ENCODE data around the gene RGR.

The RGR gene

DNA sequence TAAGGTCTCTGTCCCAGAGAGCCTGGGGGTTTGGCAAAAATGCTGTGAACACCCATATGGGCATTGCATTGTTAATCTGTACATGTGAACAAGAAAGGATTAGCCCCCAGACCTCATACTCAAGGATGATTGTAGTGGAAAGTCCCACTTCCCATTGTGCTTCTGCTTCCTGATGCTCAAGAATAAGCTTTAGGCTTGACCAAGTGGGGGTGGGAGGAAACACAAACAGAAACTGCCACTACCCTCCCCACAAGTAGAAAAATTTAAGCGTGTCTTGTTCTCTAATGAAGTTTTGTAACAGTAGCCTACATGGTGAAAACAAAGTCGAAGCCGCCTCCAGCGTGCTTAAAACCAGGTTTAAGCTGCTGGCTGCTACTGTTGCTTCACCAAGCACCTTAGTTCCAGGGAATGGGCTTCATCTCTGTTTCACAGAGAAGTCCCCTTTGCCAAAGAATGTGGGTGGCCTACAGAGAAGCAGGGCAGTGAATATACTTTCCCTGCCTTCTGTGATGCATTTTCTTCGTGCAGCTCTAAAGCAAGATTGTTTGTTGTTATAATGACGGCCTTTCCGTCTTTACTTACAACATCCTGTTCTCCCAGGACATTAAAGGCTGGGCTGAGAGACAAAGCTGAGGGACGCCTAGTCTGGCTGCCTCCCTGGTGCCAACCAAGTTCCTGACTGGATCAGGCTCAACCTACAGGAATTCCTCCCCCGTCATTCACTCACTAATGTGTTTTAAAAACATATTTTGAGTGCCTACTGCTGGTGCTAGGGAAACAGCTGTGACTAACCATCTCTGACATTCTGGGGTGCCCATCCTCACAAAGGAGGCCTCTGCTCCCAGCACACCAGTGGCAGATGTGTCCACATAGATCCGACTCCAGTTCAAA lies 51.5 kb downstream of the RGR start:
- DNase-seq (ENCODE audit: low read depth): peak; percentile 38
- TF ChIP-seq, protein P1, sequence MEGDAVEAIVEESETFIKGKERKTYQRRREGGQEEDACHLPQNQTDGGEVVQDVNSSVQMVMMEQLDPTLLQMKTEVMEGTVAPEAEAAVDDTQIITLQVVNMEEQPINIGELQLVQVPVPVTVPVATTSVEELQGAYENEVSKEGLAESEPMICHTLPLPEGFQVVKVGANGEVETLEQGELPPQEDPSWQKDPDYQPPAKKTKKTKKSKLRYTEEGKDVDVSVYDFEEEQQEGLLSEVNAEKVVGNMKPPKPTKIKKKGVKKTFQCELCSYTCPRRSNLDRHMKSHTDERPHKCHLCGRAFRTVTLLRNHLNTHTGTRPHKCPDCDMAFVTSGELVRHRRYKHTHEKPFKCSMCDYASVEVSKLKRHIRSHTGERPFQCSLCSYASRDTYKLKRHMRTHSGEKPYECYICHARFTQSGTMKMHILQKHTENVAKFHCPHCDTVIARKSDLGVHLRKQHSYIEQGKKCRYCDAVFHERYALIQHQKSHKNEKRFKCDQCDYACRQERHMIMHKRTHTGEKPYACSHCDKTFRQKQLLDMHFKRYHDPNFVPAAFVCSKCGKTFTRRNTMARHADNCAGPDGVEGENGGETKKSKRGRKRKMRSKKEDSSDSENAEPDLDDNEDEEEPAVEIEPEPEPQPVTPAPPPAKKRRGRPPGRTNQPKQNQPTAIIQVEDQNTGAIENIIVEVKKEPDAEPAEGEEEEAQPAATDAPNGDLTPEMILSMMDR (IDR thresholded peaks at IDR 0.05; ENCODE audit: control insufficient read depth, insufficient read depth, low read depth, low read length, missing control alignments): no peak

DNA sequence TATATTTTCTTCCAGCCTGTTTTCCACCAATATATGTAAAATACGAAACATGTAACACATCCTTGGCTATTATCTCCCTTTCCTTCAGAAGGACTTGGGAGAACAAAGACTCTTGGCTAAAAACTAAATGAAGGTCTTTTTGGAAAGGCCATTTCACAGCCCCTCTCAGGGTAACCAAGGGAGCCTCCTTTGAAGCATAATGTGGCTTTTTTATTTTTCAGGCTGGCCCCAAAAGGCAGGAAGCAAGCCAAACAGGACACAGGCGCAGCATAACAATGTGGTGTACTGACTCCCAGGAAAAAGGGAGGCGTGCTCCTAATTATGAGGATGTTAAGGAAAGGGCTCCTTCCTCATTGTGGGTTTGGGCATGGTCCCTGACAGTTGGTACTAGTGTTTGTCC lies 53.2 kb downstream of the RGR start:
- DNase-seq (ENCODE audit: low read depth): no peak
- TF ChIP-seq, protein P1 (IDR thresholded peaks at IDR 0.05; ENCODE audit: control insufficient read depth, insufficient read depth, low read depth, low read length, missing control alignments): no peak
- no peak overlapping the region for H3K4me3 ChIP-seq (ENCODE audit: control insufficient read depth, low read depth, low read length)

More for the DNA sequence above, 51.5 kb downstream of the RGR start:
- H3K4me3 ChIP-seq (ENCODE audit: control insufficient read depth, low read depth, low read length): no peak overlapping the region

DNA sequence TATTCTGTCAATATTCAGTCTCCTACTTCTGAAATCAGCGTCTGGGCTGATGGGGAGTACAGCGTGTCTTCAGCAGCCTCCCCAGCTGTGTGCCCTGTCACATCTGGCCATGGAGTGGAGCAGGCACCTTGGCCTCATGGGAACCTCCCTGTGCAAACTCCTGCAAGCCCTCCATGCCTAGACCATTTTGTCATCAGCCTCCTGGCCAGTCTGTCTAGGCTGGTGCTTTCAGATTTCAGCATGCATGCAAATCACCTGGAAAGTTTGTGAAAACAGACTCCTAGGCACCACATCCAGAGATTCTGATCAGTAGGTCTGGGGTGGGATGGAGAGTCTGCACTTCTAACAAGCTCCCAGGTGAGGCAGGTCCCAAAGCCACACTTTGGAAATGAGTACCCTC lies 57.4 kb downstream of the RGR start:
- TF ChIP-seq, protein P1 (IDR thresholded peaks at IDR 0.05; ENCODE audit: control insufficient read depth, insufficient read depth, low read depth, low read length, missing control alignments): no peak
- no peak overlapping the region for H3K4me3 ChIP-seq (ENCODE audit: control insufficient read depth, low read depth, low read length)
- no peak for DNase-seq (ENCODE audit: low read depth)

DNA sequence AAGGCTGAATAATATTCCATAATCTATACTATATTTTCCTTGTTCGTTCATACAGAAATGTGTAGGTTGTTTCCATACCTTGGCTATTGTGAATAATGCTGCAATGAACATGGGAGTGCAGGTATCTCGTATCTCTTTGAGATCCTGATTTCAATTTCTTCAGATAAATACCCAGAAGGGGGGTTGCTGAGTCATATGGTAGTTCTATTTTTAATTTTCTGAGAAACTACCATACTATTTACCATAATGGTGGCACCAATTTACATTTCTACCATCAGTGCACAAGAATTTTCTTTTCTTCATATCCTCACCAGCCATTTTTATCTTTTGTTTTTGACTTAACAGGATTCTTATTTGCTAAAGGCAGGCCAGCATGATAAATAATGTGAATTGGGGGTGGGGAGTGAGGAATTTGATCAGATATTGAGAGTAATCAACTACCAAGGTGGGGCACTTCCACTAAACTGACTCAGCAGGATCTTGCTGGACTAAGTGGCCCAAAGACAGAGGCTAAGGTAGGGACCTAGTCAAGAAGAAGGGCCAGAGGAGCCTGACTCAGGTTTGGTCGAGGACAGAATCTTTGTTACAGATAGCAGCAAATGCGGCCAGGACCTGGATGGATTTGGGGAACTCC lies 62.0 kb downstream of the RGR start:
- TF ChIP-seq, protein P1 (IDR thresholded peaks at IDR 0.05; ENCODE audit: control insufficient read depth, insufficient read depth, low read depth, low read length, missing control alignments): no peak
- no peak overlapping the region for H3K4me3 ChIP-seq (ENCODE audit: control insufficient read depth, low read depth, low read length)
- no peak for DNase-seq (ENCODE audit: low read depth)

DNA sequence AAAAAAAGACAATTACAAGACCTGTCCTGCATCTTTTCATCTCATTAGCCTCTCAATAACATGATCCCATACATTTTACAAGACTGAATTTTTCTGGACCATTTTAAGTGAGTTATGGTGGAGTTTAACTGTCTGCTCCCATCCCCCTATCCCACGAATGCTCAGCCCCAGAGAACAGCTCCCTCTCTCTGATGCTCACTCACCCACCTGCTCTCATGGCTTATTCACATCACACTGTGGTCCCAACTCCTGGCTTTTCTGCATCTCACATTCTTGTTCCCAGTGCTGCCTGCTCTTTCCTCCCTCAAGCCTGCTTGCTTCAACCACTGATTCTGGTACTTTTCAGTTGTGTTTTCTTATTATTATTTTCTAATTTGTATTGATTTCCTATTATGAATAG lies 63.2 kb downstream of the RGR start:
- no peak overlapping the region for H3K4me3 ChIP-seq (ENCODE audit: control insufficient read depth, low read depth, low read length)
- no peak for DNase-seq (ENCODE audit: low read depth)
- TF ChIP-seq, protein P1 (IDR thresholded peaks at IDR 0.05; ENCODE audit: control insufficient read depth, insufficient read depth, low read depth, low read length, missing control alignments): no peak

DNA sequence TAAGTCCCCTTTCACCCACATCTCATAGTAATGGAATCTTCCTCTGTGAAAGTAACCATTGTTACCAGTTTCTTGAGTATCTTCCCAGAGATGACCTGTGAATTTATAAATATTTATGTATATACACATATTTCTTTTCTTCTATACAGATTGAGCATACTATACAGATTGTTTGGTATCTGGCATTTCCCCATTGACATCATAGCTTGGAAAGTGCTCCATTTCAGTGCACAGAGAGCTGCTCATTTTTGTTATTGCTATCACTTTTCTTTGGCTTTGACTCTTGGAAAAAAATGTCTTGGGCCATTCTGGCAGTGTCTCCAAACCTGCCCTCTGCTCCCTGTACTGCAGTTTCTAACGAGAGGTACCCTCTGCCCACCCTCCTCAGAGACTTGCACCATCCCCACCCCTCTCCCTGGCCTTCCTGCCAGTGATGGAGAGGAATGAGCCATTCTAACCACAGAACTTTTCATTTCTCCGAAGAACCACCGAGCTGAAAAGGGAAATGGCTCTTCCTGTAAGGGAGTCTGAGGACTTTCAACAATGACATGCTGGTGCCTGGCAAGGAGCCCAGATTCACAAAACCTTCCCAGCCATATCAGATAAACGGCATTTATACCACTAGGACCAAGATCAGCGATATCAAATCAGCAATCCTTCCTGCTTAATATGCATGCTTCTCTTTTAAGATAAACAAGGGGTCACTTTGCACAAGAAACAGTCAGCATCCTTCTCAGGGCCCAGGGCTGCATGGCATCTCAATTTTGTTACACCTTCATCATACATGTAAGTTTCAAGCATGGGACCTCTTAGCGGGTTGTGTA lies 63.8 kb downstream of the RGR start:
- no peak for DNase-seq (ENCODE audit: low read depth)
- TF ChIP-seq, protein P1 (IDR thresholded peaks at IDR 0.05; ENCODE audit: control insufficient read depth, insufficient read depth, low read depth, low read length, missing control alignments): no peak
- no peak overlapping the region for H3K4me3 ChIP-seq (ENCODE audit: control insufficient read depth, low read depth, low read length)
